ENCODE data around the gene TTC34.

DNA sequence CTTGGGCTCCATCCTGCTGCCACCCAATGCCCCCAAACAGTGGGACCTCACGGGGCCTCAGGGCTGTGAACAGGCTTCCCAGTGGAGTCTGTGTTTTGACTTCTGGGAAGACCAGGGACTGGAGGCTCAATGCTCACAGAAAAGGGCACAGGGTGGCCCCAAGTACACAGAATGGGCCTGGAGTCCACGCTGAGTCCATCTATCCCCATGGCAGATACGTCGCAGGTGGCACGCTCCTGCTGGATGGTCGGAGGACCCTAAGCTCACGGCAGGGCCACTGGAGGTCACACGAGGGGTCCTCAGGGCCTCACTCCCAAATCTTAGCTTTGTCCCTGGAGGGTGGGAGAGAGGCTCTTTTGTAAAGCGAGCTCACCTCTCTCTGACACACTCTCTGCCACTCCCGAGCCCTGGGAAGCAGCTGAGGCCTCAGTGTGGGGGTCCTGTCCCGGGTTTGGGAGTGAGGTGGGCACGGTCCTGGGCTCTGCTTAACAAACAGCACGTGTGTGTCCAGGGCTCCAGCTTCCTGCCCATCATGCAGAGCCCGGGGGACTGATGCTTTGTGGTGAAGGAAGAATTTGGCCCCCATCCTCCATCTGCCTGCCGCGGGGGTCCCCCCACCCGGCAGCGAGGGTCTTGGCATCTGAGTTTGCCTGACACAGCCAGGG lies 27.2 kb upstream of the TTC34 start:
- TF ChIP-seq, protein P1, sequence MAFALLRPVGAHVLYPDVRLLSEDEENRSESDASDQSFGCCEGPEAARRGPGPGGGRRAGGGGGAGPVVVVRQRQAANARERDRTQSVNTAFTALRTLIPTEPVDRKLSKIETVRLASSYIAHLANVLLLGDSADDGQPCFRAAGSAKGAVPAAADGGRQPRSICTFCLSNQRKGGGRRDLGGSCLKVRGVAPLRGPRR (CRISPR knock-in tag; IDR thresholded peaks at IDR 0.05): no peak
- TF ChIP-seq TAF7 (tag; IDR thresholded peaks at IDR 0.05): no peak
